ENCODE measurements around the gene TEDC2.

GRCh38 chr16:2470603-2471015 is 10.7 kb downstream of the TEDC2 start:
- TF ChIP-seq EZH2 (IDR thresholded peaks at IDR 0.05; ENCODE audit: borderline replicate concordance, low read depth, low read length, poor library complexity, severe bottlenecking) (no peak), CTCF (conservative IDR thresholded peaks at IDR 0.05; ENCODE audit: low read depth, low read length) (no peak)
